ENCODE results near the gene TRIM48.
"Not testable (repeated sequence)": the region's sequence is repeated elsewhere in the genome, so short reads cannot be mapped to it uniquely, and the experiment has no call there.

The TRIM48 gene

DNA sequence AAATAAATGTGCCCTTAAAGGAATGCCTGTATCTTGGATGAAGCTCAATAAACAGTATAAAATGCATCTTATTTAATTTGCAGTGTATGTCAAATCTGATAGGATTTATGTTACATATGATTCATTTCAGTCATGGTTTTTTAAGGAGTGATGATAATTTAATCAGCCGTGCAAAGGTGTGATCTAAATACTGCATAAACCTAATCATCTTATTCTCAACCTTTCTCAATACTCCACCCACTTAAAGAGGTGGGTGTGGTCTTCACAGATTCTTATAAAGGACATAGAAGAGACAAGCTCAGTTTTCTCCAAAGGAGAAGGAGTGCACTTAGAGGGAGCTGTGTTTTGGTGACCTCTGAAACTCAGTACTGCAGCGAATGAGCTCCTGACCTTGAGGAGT is at the start of gene TRIM48:
TRIM48 (plus strand) TSS at position 301 of the 400 bp plus-strand sequence. CDS start 113 bp downstream, outside the sequence.
- DNase-seq, result not testable (repeated sequence)

- DNase-seq, result not testable (repeated sequence)
Measured at GRCh38 chr11:55238316-55238715, 23.6 kb upstream of the TRIM48 start.

DNA sequence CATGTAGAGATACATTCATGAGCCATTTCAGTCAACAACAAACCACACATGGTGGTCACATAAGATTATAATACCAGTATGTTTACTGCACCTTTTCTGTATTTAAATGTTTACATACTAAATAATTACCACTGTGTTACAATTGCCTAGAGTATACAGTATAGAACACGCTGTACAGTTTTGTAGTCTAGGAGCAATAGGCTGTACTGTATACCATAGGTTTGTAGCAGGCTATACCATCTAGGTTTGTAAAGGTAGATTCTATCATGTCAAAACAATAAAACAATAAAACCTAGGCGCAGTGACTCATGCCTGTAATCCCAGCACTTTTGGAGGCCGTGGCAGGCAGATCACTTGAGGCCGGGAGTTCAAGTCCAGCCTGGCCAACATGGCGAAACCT is 1.1 kb downstream of the TRIM48 start:
- DNase-seq, result no peak
